ENCODE measurements around the gene TESMIN.

Gene TESMIN

GRCh38 chr11:68690671-68691401, 60.5 kb downstream of the TESMIN start:
- no peaks in the 10 kb centered on the region for H3K36me3 ChIP-seq (ENCODE audit: control insufficient read depth, insufficient read depth, low read length)
- TF ChIP-seq CTCF (IDR thresholded peaks at IDR 0.05; ENCODE audit: insufficient read depth, low read length, poor library complexity, severe bottlenecking), result no peak
- no peak for DNase-seq (ENCODE audit: extremely low read depth, insufficient read length)

DNA sequence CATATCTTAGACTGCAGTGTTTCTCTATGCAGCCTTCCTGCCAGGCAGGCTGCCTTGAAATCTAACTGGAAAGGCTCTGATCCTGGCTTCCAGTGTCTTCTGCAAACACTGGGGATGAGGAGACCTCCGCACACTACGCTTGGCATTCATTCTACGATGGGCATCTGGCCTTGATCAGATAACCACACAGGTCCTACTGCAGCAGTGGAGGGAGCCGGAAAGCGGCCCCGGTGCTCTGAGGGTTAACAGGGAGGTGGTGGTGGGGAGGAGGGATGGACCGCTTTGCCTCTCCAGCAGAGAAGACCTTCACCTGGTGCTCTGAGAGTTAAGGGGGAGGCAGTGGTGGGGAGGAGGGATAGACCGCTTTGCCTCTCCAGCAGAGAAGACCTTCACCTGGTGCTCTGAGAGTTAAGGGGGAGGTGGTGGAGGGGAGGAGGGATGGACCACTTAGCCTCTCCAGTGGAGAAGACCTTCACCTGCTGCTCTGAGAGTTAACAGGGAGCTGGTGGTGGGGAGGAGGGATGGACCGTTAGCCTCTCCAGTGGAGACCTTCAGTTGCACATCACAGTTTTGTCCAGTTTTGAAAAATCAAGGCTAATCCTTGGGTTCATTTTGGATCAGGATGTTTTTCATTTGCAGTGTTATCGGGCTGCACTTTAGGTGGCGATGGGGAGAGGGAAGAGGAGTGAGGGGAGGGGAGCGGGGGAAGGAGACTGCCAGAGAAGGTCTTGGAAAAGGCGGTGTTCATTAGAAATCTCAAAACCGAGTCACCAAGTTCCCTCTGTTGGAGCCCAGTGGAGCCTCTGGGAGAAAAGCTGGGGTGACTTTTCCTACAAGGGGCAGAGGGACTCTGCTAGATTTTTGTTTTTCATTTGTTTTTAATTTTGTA, 61.3 kb downstream of the TESMIN start:
- H3K36me3 ChIP-seq (ENCODE audit: control insufficient read depth, insufficient read depth, low read length), result no peaks in the 10 kb centered on the region
- DNase-seq (ENCODE audit: extremely low read depth, insufficient read length), result no peak
- no peak overlapping the region for H3K4me3 ChIP-seq (replicated peaks; ENCODE audit: low read depth, low read length)

More at GRCh38 chr11:68690671-68691401, 60.5 kb downstream of the TESMIN start:
- Histone ChIP-seq H3K27me3 (replicated peaks; ENCODE audit: control insufficient read depth, insufficient read depth, low read length) (peaks cover 2% of the 10 kb centered on the region), H3K4me3 (replicated peaks; ENCODE audit: low read depth, low read length) (no peak overlapping the region)

GRCh38 chr11:68688881-68689280, 62.4 kb downstream of the TESMIN start:
- Histone ChIP-seq H3K27me3 (replicated peaks; ENCODE audit: control insufficient read depth, insufficient read depth, low read length) (peaks cover 2% of the 10 kb centered on the region), H3K4me3 (replicated peaks; ENCODE audit: low read depth, low read length) (no peak overlapping the region), H3K36me3 (ENCODE audit: control insufficient read depth, insufficient read depth, low read length) (no peaks in the 10 kb centered on the region)
- DNase-seq (ENCODE audit: extremely low read depth, insufficient read length), result no peak
- no peak for TF ChIP-seq CTCF (IDR thresholded peaks at IDR 0.05; ENCODE audit: insufficient read depth, low read length, poor library complexity, severe bottlenecking)

More for the DNA sequence above, 61.3 kb downstream of the TESMIN start:
- TF ChIP-seq CTCF (IDR thresholded peaks at IDR 0.05; ENCODE audit: insufficient read depth, low read length, poor library complexity, severe bottlenecking), result no peak
- peaks cover 2% of the 10 kb centered on the region for H3K27me3 ChIP-seq (replicated peaks; ENCODE audit: control insufficient read depth, insufficient read depth, low read length)

DNA sequence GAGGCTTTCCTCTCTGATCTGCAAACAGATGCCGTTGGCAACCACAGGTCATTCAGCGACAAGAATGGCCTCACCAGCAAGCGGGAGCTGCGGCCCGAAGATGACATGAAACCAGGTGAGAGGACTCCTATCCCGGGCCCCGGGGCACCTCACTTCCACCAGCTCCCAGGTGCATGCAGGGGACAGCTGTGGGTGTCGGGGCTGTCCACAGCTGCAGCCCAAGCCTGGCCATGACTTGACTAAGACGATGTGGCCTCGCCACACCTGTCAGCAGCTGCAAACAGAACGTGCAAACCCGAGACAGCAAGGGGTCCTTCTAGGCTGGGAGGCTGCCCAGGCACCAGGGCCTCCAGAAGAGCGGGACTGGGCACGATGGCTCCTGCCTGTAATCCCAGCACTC, 63.3 kb downstream of the TESMIN start:
- no peak for TF ChIP-seq CTCF (IDR thresholded peaks at IDR 0.05; ENCODE audit: insufficient read depth, low read length, poor library complexity, severe bottlenecking)
- no peak for DNase-seq (ENCODE audit: extremely low read depth, insufficient read length)
- Histone ChIP-seq H3K27me3 (replicated peaks; ENCODE audit: control insufficient read depth, insufficient read depth, low read length) (no peaks in the 10 kb centered on the region; the same call in none of the 2 replicates), H3K36me3 (ENCODE audit: control insufficient read depth, insufficient read depth, low read length) (no peaks in the 10 kb centered on the region), H3K4me3 (replicated peaks; ENCODE audit: low read depth, low read length) (no peak overlapping the region)

DNA sequence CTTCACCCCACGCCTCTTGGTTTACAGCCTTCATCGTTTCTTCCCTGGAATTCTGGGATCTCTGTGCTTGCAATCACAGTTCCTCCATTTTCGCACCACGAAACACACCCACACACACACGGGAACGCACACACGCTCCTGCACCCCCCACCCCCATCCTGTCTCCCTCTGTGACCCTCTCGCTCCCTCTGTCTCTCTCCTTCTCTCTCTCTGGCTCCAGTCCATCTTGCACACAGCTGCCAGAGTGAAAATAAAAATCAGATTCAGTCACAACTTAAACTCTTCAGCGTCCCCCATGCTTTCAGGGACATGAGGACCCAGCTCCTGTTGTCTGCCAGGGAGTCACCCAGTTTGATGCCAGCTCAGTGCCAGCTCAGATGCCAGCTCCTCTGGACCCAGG, 64.0 kb downstream of the TESMIN start:
- no peak for DNase-seq (ENCODE audit: extremely low read depth, insufficient read length)
- no peaks in the 10 kb centered on the region for H3K36me3 ChIP-seq (ENCODE audit: control insufficient read depth, insufficient read depth, low read length)
- no peaks in the 10 kb centered on the region; the same call in none of the 2 replicates for H3K27me3 ChIP-seq (replicated peaks; ENCODE audit: control insufficient read depth, insufficient read depth, low read length)
- no peak overlapping the region for H3K4me3 ChIP-seq (replicated peaks; ENCODE audit: low read depth, low read length)
- no peak for TF ChIP-seq CTCF (IDR thresholded peaks at IDR 0.05; ENCODE audit: insufficient read depth, low read length, poor library complexity, severe bottlenecking)

Measured in GM06990 (cell line).